DND-41 (cell line): ENCODE measurements around the gene INPP5A.

Experiments used
- ATAC-seq: fragments of 200-7000 bp; cut with Tn5 transposase; 3 replicates; pipeline ENCODE4 v1.9.1; 2021; ENCODE audit warnings: low read depth; ENCODE audit not compliant: insufficient read depth
- DNase-seq: peaks from one replicate; pipeline ENCODE4 v3.0.0-alpha.2; 2020
- H2AFZ ChIP-seq: 2 replicates; pipeline ENCODE4 v1.6.0; 2012; ENCODE audit warnings: low read depth, low read length
- H3K27ac ChIP-seq: 2 replicates; pipeline ENCODE4 v1.5.1; 2012; ENCODE audit warnings: low read length, inconsistent platforms
- H3K27me3 ChIP-seq: fragments of 200-600 bp; sonication (generic); 2 replicates; pipeline ENCODE4 v1.6.0; 2012; ENCODE audit warnings: low read length, mild to moderate bottlenecking, inconsistent platforms; ENCODE audit not compliant: insufficient read depth, poor library complexity
- H3K36me3 ChIP-seq: 2 replicates; pipeline ENCODE4 v1.5.1; 2012; ENCODE audit warnings: low read length, inconsistent platforms; ENCODE audit not compliant: insufficient read depth
- H3K4me1 ChIP-seq: 2 replicates; pipeline ENCODE4 v1.5.1; 2012; ENCODE audit warnings: mild to moderate bottlenecking, low read length; ENCODE audit not compliant: insufficient read depth
- H3K4me2 ChIP-seq: 2 replicates; pipeline ENCODE4 v1.6.0; 2012; ENCODE audit warnings: mild to moderate bottlenecking, moderate library complexity, low read length, inconsistent platforms; ENCODE audit not compliant: insufficient read depth
- H3K4me3 ChIP-seq, 2 experiments: fragments of 200-600 bp in 1 of 2; shearing (Covaris generic) in 1 of 2; 2 replicates each; pipeline ENCODE4 v1.5.1; 2012 to 2016; ENCODE audit warnings: inconsistent platforms in 2 of 2, low read length in 2 of 2, mild to moderate bottlenecking in 2 of 2, low read depth in 1 of 2, moderate library complexity in 1 of 2
- H3K79me2 ChIP-seq: 2 replicates; pipeline ENCODE4 v1.6.0; 2012; ENCODE audit warnings: low read length, inconsistent platforms; ENCODE audit not compliant: insufficient read depth
- H3K9ac ChIP-seq: 2 replicates; pipeline ENCODE4 v1.6.0; 2012; ENCODE audit warnings: low read depth, mild to moderate bottlenecking, inconsistent platforms, low read length, moderate library complexity
- H3K9me3 ChIP-seq: 2 replicates; pipeline ENCODE4 v1.5.1; 2012; ENCODE audit warnings: low read length, moderate library complexity, mild to moderate bottlenecking, inconsistent platforms; ENCODE audit not compliant: insufficient read depth, severe bottlenecking
- H4K20me1 ChIP-seq: 2 replicates; pipeline ENCODE4 v1.6.0; 2012; ENCODE audit warnings: low read length; ENCODE audit not compliant: insufficient read depth
- EZH2 ChIP-seq: IDR thresholded peaks from 3 replicates; pipeline ENCODE4 v1.6.1; 2012; ENCODE audit warnings: borderline replicate concordance, low read depth, mild to moderate bottlenecking, moderate library complexity, low read length, inconsistent platforms; ENCODE audit not compliant: severe bottlenecking
- TF ChIP-seq, protein P1 (sequence below): IDR thresholded peaks from 2 replicates; pipeline ENCODE4 v1.5.1; 2012; ENCODE audit warnings: borderline replicate concordance, low read length, moderate library complexity, mild to moderate bottlenecking; ENCODE audit not compliant: poor library complexity, severe bottlenecking; ENCODE audit errors: extremely low read depth

Gene INPP5A

DNA sequence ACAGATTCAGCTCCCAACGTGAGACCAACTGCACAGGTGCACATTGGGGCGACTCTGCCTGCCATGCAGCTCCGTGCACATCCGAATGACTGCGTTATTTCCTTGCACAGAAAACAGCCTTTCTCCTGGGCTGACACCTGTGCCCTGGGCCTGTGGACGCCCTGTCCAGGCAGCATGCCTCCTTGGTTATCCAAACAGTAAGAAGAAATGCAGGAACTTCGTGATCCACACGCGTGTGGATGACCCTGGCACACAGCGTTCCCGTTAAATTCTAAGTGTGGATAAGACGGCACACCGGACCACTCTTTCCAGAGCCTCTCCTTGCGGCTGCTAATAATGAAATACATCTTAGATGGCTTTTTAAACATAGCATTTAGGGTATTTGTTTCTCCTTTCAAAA is 208.8 kb downstream of the INPP5A start:
- Histone ChIP-seq H3K79me2 (no peaks in the 10 kb centered on the region), H3K4me3 (no peak overlapping the region), H3K27ac (no peak overlapping the region), H3K9me3 (no peaks in the 10 kb centered on the region), H3K9ac (no peak overlapping the region), H4K20me1 (peaks cover 9% of the 10 kb centered on the region), H3K4me2 (no peak overlapping the region), H3K4me1 (no peaks in the 10 kb centered on the region), H2AFZ (no peak overlapping the region), H3K36me3 (peaks cover 27% of the 10 kb centered on the region), H3K27me3 (no peaks in the 10 kb centered on the region)
- ATAC-seq (no peak), DNase-seq (no peak)
- no peak for TF ChIP-seq EZH2
- TF ChIP-seq, protein P1, sequence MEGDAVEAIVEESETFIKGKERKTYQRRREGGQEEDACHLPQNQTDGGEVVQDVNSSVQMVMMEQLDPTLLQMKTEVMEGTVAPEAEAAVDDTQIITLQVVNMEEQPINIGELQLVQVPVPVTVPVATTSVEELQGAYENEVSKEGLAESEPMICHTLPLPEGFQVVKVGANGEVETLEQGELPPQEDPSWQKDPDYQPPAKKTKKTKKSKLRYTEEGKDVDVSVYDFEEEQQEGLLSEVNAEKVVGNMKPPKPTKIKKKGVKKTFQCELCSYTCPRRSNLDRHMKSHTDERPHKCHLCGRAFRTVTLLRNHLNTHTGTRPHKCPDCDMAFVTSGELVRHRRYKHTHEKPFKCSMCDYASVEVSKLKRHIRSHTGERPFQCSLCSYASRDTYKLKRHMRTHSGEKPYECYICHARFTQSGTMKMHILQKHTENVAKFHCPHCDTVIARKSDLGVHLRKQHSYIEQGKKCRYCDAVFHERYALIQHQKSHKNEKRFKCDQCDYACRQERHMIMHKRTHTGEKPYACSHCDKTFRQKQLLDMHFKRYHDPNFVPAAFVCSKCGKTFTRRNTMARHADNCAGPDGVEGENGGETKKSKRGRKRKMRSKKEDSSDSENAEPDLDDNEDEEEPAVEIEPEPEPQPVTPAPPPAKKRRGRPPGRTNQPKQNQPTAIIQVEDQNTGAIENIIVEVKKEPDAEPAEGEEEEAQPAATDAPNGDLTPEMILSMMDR: no peak

DNA sequence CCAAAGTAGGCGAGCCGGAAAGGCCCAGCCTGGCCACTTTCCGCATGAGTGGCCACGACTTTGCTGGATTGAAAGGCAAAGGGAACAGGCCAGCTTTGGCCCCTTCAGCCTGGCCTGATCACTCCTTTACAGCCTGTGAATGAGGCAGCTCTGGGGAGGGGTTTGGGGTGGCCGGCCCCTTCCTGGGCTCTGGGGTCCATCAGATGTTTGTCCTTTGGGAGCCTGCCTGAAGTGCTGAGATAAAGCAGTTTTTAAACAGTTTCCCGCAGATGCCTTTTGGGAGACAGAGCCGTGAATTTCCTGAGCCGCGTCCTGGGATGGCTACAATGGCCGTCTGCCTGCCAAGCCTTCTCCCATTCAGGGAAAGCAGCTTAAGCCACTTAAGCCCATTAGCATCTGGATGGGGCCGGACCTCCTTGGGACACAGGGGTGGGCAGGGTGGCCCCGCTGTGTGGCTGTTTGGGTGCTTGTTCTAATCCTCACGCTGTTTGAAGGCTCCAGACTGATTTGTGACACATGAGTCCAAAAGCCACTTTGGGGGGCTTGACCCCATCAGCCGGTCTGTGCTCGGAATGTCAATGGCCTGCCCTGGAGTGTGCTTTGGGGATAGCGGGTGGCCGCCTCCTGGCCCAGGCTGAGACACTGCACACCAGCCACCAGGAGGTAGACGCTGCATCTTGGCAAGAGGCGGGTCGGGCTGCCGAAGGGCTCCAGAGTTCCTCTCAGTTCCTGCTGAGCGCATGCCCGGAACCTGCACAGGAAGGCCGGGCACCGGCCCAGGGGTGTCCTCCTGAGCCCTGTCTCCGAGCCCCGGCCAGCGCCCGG is 209.4 kb downstream of the INPP5A start:
- no peaks in the 10 kb centered on the region for H3K79me2 ChIP-seq
- no peak overlapping the region for H3K4me3 ChIP-seq
- no peak overlapping the region for H2AFZ ChIP-seq
- peaks cover 23% of the 10 kb centered on the region for H3K36me3 ChIP-seq
- no peak overlapping the region for H3K9ac ChIP-seq
- H3K9me3 ChIP-seq: no peaks in the 10 kb centered on the region
- no peak for DNase-seq
- H3K4me2 ChIP-seq: no peak overlapping the region
- ATAC-seq: no peak
- TF ChIP-seq, protein P1: no peak
- no peak for TF ChIP-seq EZH2
- H3K27me3 ChIP-seq: no peaks in the 10 kb centered on the region
- no peaks in the 10 kb centered on the region for H3K4me1 ChIP-seq
- no peak overlapping the region for H3K27ac ChIP-seq
- H4K20me1 ChIP-seq: peaks cover 9% of the 10 kb centered on the region

DNA sequence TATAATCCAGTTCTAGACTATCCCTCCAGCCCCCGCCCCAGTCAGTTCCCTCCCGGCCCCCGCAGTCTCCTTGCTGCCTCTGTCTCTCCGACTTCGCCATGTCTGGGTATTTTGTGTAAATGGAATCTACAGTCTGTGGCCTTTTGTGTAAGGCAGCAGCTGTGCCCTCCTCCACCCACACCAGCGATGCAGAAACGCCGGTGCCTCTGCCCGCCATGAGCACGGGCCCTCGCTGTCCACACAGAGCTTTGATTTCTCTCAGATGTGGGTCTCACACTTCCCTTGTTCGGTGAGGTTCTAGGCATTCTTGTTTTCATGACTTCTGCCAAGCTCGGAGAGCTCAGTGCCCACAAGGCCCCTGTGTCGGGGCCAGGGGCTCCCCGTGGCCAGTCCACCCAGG is 210.5 kb downstream of the INPP5A start:
- Histone ChIP-seq H4K20me1 (peaks cover 9% of the 10 kb centered on the region), H3K79me2 (no peaks in the 10 kb centered on the region), H3K36me3 (peaks cover 23% of the 10 kb centered on the region), H3K9me3 (no peaks in the 10 kb centered on the region), H3K27ac (no peak overlapping the region), H3K27me3 (no peaks in the 10 kb centered on the region), H3K4me1 (no peaks in the 10 kb centered on the region), H3K4me2 (no peak overlapping the region), H3K4me3 (no peak overlapping the region), H3K9ac (no peak overlapping the region), H2AFZ (no peak overlapping the region)
- TF ChIP-seq, protein P1: no peak
- TF ChIP-seq EZH2: no peak
- DNase-seq (no peak), ATAC-seq (no peak)
